NCI-H1092 (cell line): Measurements from ENCODE around the gene OLFM1.
"Not testable (repeated sequence)": the region's sequence is repeated elsewhere in the genome, so short reads cannot be mapped to it uniquely, and the experiment has no call there.

Experiments
- DNase-seq: peaks from one replicate; lab custom pipeline; 2025; lab: John Stamatoyannopoulos, UW

The OLFM1 gene

GRCh38 chr9:135154050-135154615 lies 66.7 kb downstream of the OLFM1 start:
- no peak for DNase-seq

DNA sequence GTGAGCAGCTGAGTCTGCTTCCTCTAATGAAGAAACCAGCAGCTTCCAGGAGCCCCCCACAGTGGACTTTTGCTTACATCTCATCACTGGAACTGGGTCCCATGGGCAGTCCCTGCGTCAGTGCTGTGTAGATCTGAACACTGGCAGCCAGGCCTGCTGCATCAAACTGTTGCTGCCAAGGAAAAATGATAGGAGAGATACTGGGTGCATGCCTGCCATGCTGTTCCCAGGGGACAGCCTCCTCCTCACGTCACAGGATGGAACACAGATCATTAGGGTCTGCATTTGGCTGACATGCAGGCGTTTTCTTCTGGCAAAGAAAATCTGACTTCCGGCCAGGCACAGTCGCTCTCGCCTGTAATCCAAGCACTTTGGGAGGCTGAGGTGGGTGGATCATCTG lies 67.9 kb downstream of the OLFM1 start:
- DNase-seq: no peak

GRCh38 chr9:135156525-135157510 lies 69.3 kb downstream of the OLFM1 start:
- no peak for DNase-seq

- no peak for DNase-seq
Measured at GRCh38 chr9:135157856-135158563, 70.5 kb downstream of the OLFM1 start.

- no peak for DNase-seq
Measured at GRCh38 chr9:135158564-135158937, 71.1 kb downstream of the OLFM1 start.

GRCh38 chr9:135159801-135160200 lies 72.3 kb downstream of the OLFM1 start:
- no peak for DNase-seq

GRCh38 chr9:135160862-135161261 lies 73.4 kb downstream of the OLFM1 start:
- DNase-seq: no peak

GRCh38 chr9:135162599-135162998 lies 75.1 kb downstream of the OLFM1 start:
- not testable (repeated sequence) for DNase-seq

DNA sequence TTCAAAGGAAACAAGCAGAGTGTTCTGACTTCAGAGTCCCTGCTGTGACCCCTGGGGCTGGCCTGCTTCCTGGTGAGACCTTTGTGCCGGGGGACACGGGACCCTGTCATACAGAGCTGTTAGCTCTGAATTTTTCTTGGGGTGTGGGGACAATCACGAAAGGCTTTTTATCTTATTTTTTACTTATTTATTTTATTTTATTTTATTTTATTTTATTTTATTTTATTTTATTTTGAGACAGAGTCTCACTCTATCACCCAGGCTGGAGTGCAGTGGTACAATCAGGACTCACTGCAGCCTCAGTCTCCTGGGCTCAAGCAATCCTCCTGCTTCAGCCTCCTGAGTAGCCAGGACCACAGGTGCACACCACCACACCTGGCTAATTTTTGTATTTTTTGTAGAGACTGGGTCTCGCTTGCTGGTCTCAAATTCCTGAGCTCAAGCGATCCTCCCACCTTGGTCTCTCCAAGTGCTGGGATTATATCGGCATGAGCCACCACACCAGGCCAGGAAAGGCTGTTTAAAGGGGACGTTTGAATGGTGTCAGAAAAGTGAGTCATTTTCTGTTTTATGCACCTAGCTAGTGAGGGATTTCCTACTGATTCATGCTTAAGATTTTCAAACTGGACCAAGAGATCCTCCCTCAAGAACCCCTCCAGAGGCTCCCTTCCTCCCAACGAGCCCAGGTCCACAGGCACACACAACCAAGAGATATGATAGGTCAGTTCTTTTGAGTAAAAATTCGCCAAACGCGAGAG lies 75.7 kb downstream of the OLFM1 start:
- DNase-seq: no peak

DNA sequence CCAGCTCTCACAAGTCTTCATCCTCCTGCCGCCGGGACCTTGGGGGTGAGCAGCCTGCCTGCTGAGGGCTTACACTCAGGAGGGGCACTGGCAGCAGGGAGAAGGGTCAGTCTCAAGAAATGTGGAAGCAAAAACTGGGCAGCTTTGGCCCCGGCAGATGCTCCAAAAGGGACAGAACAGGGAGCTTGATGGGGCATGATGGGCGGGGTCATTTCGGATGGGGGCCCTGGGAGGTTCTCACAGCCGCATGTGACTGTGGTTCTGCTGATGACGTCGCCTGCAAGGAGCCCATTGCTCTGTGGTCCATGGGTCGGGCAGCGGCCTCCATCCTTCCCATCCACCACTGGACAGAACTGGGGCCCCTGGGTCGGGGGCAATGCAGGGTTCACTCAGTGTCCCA lies 76.6 kb downstream of the OLFM1 start:
- no peak for DNase-seq

DNA sequence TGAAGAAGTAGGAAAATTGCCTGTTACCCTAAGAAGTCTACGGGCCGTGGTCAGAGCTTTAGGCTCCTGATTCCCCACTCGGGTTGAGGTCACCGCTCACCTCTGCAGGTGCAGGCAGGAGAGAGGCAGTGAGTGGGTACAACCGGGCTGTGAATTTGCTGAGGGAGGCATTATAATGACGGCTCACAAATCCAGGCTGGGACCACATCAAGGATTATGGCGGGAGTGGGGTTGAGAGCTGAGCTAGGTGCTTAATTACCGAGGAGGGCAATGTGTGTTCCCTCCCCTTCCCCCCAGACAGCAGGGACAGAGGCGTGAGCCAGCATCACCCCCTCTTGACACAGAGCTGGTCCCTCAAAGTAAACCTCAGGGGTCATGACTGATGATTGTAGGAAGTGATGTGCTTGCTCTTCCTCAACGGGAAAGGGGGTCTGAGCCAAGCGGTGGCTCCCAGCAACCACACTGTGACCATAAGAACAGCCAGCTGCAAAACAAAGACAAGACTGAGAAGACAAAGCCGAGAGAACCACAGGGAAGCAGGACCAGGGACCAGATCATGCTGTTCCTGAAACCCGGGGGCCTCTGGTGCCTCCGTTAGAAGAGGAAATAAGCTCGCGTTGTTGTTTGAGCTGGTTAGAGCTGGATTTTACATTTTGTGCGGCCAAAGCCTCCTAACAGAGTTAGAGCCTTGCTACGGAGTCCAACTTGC lies 77.7 kb downstream of the OLFM1 start:
- no peak for DNase-seq

DNA sequence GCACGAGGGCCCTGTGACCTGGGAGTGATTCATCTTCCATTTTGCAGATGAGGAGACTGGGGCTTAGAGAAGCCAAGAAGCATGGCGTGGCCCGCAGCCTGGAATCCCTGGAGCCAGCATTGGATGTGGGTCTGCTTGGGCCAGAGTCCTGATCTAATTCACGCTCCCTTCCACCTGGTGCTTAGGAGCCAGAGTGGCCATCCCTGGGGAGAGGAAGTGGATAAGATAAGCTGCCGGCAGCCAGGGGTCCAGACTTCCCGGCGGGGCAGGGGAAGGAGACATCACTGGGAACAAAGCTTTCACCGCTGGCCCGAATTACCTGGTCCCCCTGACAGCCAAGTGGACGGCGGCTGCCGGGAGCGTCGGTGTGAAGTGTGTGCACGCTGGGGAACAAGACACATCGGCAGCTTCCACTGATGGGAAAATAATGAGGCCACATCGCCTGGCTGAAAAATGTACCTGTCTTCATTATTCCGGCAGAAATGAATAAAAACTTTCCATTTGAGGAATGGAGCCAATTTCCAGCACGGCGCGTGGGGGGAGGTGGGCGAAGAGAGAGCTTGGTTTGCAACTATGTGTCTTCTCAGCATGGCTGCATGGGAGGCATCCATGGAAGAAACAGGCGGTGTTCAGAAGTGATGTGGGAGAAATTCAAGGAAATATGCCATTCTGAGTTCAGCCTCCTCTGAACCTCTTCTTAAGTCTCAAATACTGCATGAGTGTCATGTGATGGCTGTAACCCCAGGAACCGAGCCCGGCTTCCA lies 78.5 kb downstream of the OLFM1 start:
- no peak for DNase-seq

DNA sequence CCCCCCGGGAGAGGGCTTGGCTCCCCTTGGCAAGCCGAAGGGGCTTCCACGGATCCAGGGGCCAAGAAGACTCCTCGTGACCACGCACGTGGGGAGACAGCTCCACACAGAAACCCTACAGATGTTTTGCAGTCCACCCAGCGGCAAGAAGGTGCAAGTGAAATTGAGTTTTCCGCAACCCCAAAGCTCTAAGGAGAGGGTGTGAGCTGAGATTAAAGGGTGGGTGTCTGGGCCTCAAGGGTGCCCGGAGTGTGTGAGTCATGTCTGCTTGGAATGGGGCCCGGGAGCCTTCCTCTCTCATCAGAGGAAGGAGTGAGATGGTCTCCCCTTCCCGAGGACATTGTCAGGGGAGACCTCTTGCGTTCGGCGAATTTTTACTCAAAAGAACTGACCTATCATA lies 79.1 kb downstream of the OLFM1 start:
- DNase-seq: no peak

DNA sequence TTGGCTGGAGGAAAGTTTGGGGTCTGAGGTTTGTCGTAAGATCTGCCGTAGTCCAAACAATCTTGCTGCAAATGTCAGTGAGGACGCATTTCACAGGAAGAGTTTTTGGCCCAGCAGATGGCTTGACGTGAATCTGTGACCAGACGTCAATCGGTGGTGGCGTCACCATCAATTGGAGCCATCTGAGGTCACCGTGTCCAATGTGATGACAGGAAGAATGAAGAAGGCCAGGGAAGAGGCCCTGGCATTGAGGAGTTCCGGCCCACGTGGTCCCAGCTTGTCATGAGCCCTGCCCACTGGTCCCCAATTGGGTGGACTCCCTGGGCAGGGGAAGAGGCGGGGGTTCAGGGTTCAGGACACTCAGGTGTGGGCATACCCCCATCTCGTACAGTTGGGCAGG lies 79.9 kb downstream of the OLFM1 start:
- no peak for DNase-seq

- DNase-seq: no peak
Measured at GRCh38 chr9:135167849-135168655, 80.6 kb downstream of the OLFM1 start.

- DNase-seq: no peak
Measured at GRCh38 chr9:135169709-135170226, 82.3 kb downstream of the OLFM1 start.

DNA sequence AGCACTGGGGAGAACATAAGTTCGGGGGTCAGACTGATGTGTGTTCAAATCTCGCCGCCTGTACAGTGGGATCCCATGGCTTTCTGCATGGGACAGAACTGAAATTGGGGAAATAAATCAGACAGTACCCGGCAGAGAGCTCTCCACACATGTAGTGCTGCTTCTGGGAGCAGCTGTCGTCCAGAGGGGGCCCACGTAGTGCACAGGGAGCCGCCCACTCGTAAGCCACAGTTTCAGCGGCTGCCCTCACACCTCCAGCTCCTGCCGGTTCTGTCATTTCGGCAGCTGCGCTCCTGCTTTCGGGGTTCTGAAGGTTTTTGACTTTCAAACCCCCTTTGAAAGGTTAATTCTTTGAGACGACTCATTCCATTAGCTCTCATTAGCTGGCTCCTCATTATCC lies 83.1 kb downstream of the OLFM1 start:
- no peak for DNase-seq
